ENCODE measurements around the gene B3GNT3.

B3GNT3 gene

GRCh38 chr19:17794731-17795494 is at the start of gene B3GNT3:
Gene B3GNT3, plus strand, starts transcription at chr19:17795138. Its CDS starts 12,670 bp downstream, at chr19:17807808.
- peak; percentile 15 for DNase-seq (ENCODE audit: low spot score)

GRCh38 chr19:17747205-17748098 is 47.5 kb upstream of the B3GNT3 start:
- peak; percentile 93 for DNase-seq (ENCODE audit: low spot score)

- DNase-seq (ENCODE audit: low spot score): no peak
Observed at GRCh38 chr19:17748884-17749638, 45.9 kb upstream of the B3GNT3 start.

GRCh38 chr19:17749912-17750317 is 45.0 kb upstream of the B3GNT3 start:
- no peak for DNase-seq (ENCODE audit: low spot score)

GRCh38 chr19:17751103-17751911 is 43.6 kb upstream of the B3GNT3 start, which contains the start of gene FCHO1:
Gene FCHO1, plus strand, starts transcription at chr19:17751477. Its CDS starts 3,688 bp downstream, at chr19:17755165.
- DNase-seq (ENCODE audit: low spot score): no peak

- DNase-seq (ENCODE audit: low spot score): no peak
Observed at GRCh38 chr19:17751912-17752273, 43.0 kb upstream of the B3GNT3 start.

- DNase-seq (ENCODE audit: low spot score): no peak
Observed at GRCh38 chr19:17752865-17753639, 41.9 kb upstream of the B3GNT3 start.

GRCh38 chr19:17753976-17754375 is 41.0 kb upstream of the B3GNT3 start:
- no peak for DNase-seq (ENCODE audit: low spot score)

- DNase-seq (ENCODE audit: low spot score): no peak
Observed at GRCh38 chr19:17754634-17755442, 40.1 kb upstream of the B3GNT3 start.

- no peak for DNase-seq (ENCODE audit: low spot score)
Observed at GRCh38 chr19:17755443-17755890, 39.5 kb upstream of the B3GNT3 start.

- no peak for DNase-seq (ENCODE audit: low spot score)
Observed at GRCh38 chr19:17755977-17756670, 38.8 kb upstream of the B3GNT3 start.

GRCh38 chr19:17757125-17757524 is 37.8 kb upstream of the B3GNT3 start:
- peak; percentile 70 for DNase-seq (ENCODE audit: low spot score)

GRCh38 chr19:17758515-17758914 is 36.4 kb upstream of the B3GNT3 start:
- DNase-seq (ENCODE audit: low spot score): no peak

- no peak for DNase-seq (ENCODE audit: low spot score)
Observed at GRCh38 chr19:17761148-17761547, 33.8 kb upstream of the B3GNT3 start.

- no peak for DNase-seq (ENCODE audit: low spot score)
Observed at GRCh38 chr19:17762505-17763229, 32.3 kb upstream of the B3GNT3 start.

GRCh38 chr19:17764348-17764747 is 30.6 kb upstream of the B3GNT3 start:
- DNase-seq (ENCODE audit: low spot score): no peak

GRCh38 chr19:17765069-17765618 is 29.8 kb upstream of the B3GNT3 start:
- DNase-seq (ENCODE audit: low spot score): no peak

GRCh38 chr19:17766543-17767131 is 28.3 kb upstream of the B3GNT3 start:
- DNase-seq (ENCODE audit: low spot score): peak; percentile 63
